Midbrain (tissue), 1 donor: ENCODE measurements around the gene FOXO3.

ENCODE experiments used
- DNase-seq: peaks from one replicate; lab custom pipeline; 2025; lab: John Stamatoyannopoulos, UW

FOXO3 gene

DNA sequence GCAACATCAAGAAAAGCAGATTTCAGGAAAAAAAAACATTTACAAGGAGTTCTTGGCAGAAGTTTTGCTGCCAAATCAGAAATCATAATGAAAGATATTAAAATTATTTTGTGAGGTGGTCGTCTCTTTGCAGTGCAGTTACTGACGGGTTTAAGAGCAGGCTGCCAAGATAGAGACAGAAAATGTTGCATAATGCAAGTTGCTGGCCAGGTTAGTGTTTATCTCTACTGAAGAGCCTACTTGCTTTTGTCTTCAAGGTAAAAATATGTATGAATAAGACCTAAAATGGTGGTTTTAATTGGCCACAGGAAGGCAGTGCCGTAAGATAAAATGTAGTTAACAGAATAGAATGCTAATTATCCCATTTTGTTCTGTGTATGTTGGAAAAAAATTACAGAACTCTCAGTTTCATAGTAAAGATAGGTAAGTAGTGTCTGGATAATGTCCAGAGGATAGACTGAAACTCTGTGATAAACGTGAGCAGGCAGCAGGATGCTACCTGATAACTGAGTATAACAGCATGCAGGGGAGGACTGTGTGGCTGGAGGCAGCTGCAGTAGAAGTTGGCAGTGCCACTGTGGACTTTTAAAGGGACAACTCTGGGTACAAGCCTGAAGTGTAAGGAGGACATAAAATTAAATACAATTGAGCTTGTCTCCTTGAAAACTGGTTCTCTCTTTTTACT, 13.9 kb downstream of the FOXO3 start:
- no peak for DNase-seq

DNA sequence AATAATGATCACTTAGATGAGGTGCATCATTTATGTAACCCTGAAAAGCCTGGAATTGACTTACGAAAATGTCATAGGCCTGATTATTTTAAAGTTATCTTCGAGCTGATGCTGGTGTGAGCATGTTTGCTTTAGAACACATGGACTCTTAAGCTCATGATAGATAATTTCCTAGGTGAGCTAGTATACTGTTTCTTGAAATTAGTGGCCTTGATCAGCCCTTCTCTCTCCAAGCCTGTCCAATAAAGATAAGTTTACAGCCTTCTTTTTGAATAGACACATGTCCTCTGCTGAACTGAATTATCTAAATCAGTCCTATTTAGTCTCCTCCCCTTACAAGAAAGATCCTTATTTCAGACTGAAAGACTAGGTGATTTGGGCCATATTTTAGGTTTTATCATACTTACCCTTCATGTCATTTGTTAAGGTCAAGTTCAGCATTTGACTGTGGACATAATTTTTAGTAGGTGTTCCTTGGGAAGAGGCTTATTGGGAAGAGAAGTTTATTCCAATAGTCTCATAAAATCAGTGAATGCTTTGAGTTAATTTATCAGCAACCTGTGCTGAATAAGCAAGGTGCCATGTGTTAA, 15.3 kb downstream of the FOXO3 start:
- no peak for DNase-seq

DNA sequence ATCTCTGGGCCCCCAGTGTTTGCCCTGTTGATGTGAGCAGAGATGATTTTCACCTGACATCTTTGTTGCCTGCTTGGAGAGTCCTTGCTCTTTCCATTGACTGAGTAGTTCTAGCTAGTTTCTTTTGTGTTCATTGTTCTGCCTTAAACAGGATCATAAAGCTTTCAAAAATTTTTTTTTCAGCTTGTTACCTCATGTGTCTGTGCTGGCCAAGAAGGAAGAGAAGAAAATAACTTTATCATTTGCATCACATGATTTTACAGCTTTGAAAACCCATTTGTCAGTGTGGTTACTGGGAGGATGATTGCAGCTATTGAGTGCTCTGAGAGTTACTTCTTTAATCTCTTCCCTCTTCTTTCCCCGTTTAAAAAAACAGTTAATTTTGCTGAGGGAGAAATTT, 16.0 kb downstream of the FOXO3 start:
- DNase-seq = no peak

DNA sequence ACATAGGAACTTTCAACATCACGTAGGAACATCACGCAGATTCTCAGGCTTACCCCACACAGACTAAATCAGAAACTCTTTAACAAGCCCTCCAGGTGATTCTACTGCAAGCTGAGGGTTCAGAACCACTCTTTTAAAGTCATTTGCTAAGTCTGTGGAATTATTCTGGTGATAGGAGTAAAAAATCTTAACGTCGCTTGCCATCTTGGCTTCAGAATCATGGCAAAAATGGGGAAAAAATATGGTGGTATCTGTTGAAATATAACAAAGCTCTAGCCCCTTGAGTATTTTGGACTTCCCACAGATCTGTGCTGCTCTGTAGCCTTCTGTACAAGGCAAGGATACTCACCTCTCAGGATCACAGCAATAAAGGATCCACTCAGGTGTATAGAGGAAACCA, 17.4 kb downstream of the FOXO3 start:
- DNase-seq = no peak

DNA sequence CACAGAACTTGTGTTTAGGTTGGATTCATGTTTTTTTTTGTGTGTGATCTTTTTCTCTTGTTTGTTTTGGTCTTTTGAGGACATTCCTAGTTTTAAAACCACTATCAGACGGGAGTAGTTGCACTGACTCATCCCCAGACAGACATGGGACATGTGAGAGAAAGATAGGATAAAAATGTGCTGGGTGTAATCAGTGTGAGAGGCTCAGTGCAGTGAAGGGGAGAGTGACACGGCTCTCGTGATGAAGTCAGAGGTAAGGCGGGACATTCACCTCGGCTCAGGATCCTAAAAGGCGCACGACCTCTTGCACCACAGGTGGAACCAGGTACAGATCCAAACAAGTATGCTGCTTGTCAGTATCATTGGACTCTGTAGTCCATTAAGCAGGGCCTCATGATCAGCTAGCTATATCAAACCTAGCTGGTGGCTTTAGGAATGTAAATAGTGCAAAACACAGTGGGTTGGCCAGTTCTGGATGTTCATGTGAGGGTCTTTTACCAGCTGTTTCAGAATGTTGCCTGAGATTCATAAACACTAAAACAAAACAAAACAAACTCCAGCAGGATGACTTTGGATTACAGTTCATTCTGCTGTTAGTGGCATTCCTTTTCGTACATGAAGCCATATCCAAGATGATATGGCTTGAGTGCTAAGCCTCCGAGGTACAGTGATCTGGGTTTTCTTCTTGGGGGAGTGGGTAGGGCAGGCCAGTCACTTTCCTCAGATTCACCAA, 18.0 kb downstream of the FOXO3 start:
- no peak for DNase-seq

DNA sequence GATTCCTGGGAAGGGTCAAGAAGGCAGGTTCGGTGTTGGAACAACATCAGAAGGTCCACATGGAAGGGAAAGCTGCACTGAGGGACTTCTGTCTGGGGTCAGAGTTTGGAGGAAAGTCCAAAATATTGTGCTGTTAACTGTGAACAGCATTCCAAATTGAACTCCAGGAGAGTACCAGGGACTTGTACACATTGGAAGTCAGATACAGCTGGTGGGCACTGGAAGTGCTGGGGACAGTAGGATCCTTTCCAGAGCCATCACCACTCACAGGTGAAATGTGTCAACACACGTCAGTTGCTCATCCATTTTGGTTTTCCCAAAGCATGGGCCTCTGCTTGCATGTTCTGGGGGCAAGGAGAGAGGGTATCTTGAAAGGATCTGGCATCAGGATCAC, 18.6 kb downstream of the FOXO3 start:
- DNase-seq = no peak

DNA sequence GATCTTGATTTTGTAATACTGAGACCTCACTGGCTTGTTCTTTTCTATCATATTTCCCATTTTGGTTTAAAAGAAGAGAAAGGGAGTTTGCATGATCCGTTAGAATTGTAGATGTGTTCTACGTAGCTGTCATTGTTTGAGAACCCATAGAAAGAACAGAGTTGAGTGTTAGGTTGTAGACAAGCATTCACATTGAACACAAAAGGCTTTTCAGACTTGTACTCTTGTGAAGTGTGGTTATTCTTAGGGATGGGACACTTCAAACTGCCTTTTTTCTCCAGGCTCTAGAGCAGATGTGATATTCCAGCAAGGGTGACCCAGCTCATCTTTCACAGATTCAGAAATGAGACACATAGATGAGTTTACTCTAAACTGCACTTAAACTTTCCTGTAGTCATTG, 19.9 kb downstream of the FOXO3 start:
- no peak for DNase-seq

DNA sequence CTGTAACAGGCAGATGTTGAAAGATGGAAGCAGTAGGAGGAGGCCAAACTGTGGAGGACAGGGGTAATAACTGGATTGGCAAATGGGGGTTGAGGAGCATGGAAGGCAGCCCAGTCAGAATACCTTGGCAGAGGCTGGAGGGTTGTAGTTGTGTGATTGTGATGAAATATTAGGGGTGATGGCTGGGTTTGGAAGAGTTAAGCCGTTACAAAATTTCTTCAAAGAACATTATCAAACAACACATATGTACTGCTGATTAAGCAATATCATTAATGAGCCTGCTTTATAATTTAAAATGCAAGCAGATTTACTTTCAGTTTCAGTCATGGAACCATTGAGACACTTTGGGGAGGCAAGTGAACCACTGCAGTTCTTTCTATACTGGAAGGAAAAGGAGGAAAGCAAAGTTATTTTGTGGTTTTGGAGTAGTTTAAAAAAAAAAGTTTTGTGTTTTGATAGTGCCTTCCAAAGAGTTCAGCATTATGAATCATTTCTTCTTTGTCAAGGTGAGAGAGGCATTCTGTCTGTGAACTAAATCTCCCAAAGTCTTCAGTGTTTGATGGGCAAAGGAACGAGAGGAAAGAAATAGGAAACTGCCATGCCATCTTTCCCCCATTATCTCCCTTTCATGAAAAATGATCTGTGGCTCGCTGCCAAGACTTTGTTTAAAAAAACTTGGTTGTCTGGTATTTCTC, 20.7 kb downstream of the FOXO3 start:
- no peak for DNase-seq

DNA sequence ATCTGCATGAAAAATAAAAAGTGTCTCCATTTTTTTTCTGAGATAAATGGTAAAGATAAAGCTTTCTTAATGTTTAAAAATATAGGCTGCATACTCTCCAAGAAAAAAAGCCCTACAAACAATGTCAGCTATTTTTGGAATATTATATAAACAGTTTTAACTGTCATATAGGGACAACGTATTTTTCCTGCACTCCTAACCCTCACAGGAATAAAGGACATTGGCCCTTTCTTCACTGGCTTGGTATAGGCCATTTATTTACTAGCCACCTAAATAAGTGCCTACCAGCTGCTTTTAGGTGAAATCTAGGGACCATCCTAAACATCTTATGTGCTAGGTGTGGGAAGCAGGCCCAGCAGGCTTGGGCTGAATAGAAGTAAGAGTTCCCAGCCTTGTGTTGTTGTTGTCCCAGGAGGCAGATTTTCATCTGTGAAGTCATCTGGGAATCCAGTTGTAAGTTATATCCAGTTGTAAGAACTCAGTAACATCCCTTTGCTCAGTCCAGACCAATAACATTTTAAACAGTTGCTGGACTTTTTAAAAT, 21.3 kb downstream of the FOXO3 start:
- no peak for DNase-seq

DNA sequence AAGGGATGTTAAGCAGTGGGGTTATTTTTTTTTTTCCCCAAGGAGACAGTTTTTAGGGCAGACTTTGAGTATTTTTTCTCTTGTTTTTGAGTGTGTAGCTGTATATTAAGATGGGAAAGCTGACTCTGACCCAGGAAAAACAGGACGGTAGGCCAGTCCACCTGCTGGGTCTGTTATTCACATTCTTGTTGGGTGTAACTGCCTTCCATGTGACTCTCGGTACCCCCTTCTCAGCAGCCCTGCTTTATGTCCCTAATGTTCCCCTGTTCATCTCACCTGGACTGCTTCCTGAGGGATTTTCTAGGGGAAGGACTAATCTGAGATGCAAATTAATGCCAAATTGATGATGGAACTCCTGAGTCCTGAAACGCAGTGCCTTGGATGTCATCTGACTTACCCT, 21.9 kb downstream of the FOXO3 start:
- DNase-seq = no peak

DNA sequence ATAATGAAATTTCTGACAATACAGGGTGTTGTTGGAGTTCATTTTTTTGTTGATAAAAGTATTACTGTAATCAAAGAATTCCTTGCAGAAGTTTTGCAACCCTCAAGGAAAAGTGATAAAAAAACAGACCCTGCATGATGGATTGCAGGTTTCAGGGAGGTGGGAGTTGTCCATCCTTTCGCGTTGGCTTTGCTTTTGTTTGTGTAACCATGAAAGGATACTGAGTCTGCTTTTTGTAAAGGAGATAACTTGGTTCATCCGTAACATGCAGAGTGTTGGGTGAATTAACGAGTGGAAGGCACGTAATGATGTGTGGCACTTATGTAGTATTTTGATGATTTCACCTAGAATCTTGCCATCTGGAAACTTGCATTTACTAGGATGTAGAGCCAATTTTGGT, 23.6 kb downstream of the FOXO3 start:
- no peak for DNase-seq

DNA sequence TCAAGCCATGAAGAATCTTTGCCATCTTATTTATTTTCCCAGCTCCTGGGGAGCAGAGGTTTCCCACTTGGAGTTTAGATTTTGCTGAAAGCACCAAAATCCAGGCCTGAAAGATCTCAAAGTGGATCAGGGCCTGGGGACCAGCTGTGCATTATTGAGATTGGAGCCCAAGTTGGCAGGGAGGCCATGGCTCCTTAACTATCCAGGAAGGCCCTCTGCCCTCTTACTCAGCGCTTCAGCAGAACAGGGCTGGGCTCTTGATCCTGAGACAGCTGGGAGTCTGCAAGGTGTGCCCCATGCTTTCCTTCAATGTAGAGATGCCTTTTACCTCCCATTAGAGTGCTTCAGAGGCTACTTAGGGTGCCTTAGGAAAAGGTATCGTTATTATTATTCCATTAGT, 24.6 kb downstream of the FOXO3 start:
- no peak for DNase-seq

DNA sequence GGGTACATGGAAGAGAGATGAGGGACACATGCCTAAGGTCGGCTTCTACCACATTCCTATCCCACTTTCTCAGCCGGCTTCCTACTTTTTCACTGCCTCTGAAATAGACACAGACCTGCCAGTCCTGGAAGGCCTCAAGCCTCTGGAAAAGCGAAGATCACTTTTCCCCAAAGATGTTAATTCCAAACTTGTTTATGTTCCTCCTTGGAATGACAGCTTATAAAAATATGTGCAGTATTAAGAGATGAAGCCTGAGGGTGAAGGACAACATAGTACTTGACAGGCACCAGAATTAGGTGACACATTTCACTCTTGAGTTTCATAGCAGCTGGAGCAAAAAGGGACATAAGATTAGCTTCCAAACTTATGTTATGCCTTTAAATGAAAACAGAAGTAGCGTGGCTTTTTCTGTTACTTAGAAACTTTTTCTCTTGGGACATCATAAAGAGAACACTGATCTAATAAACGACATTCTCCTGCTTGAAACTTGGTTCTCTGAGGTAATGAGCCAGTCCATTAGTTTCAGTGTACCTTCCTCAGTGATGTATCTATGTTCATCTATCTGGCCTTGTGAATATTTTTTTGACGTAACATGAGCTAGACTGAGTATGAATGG, 25.3 kb downstream of the FOXO3 start:
- no peak for DNase-seq

DNA sequence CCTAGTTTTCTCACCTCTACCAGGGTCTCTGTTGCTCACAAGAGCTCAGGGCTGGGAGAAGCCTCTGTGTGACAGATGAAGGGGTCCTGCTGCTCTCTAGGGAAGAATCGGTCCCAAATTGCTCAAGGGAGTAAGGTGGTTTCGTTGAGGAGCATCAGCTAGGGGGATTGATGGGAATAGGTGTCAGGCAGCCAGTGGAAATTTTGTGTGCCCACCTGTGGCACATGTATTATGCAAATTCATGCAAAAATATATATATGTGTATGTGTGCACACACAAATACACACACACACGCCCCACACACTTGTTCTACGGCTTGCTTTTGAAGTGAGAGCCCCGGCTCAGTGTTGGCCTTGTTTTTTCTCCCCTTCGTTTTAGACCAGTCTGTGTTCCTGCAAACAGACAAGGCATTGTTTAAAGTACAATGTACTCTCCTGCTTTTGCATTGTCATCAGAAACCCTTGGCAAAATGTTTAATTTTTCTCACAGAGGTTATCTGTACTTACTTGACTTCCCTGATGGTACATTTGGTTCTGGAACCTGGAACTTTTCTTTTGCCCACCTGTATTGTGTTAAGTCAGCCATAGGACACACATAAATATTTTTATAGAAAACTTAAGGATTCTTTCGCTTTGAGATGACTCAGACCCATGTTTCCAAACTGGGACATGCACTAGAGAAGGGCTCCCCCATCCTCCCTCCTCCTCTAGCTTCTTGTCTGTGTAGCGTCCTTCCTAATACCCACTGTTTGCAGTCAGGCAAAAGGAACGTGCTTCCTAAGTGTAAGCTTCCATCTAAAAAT, 26.7 kb downstream of the FOXO3 start:
- DNase-seq = peak; percentile 72

DNA sequence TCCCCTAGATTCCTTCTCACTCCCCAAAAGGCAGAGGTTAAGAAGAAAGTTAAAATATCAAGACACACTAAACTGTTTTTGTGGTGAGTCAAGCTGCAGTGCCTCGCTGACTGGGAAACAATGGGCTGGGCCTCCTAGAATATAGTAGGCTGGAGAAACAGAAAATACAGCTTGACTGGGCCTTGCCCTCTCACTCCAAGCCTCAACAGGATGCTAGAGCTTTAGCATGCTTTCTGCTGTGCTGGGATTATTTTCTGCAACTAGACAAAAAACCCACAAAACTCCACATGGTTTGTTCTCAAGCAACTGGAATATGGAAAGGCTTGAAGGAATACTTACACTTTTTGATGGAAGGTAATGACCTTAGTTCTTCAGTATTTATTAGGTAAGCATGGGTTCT, 27.9 kb downstream of the FOXO3 start:
- no peak for DNase-seq

DNA sequence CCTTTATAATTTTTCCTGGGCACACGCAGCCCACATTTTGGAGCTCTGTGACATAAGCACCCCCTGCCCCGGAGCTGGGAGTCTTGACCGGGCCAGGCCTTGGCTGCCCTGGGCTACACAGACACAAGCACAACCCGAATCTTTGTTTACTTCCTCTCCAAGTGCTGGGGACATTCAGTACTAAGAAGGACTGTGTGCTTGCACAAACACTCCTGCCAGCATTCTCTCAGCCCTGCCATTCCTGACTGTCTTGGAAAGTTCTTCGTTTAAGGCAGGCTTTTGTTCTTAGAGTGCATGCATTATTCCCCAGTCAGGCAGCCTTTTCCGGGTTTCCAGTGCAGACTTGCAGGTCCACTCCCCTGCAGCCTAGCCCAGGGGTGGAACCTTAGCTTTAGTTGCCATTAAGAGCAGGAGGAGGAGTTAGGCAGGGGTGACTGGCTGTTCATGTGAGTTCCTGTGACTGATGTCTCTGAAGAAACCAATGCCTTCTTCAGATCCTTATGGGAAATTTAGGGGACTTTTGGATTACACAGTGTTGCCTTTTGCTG, 28.6 kb downstream of the FOXO3 start:
- peak; percentile 79 for DNase-seq

DNA sequence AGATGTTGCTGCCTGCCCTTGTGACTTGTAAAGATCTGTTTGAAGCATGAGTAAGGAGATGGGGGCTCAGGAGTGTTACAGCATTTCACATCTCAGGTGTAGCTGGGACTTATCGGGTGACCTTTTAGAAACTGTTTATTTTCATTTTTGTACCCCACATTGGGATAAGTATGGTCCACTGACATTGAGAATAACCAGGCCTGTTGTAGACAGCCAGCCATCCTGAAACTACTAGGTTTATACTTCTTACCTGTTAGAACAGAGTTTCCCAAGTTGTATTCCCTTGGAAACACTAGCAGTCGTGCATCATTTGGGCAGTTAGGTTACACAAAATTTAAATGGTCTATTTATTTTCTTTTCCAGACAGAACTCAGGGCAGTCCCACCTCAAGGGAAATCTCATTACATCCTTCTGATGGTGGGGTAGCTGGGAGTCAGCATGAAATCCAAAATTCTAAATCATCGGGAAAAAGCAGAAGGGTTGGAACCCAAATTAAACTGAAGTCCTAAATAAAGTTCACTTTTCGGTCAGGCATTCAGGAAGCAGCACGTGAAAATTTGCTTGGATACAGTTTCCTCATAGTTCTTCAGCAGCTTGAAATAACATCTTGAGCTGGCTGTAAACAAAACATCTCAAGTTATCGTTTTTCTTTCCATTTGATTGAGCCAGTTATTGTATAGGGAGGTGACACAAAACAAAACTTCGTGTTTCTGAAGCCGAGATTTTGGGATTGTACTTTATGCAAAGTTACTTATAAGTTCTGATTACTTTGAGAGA, 30.5 kb downstream of the FOXO3 start:
- DNase-seq = no peak

DNA sequence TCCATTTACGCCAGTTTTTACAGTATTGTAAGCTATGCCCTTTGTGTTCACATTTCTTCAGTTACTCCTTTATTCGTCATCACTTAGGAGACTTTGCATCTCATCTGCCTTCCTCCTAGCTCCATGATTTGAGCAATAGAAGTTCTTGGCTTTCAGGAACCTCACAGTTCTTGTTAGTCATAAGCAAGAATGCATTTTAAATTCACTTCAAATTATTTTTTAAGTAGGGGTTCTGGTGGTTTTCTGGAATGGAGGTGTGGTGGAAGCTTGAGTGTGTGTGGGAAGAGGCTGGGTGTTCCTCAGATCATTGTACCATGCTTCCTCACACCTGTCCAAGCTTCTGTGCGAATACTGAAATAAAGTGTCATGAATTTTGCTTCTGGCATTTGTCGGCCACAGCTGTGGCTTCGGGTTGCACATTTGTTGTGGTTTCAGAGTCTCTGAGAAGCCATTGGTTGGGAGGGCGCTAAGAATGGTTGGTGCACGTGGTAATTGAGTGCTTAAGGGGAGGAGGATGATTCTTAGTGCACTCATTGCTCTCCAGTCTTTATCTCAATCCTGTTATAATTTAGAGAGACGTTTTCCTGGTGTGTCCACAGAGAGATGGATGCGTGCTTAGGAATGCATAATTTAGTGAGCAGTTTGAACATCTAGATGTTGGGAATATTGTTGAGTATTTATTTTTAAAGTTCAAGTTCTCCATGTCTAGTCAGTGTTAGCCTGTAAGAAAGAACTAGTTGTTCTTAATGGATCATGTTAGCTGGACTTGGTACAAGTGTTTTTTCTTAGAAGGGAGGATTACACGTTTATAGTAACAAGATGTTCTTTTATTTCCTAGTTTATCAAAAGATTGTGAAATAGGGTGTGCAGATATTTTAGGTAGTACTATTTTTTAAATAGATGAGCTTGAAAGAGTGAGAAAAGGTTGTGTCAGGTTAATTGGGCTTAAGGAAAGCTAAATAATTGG, 31.9 kb downstream of the FOXO3 start:
- peak; percentile 29 for DNase-seq

DNA sequence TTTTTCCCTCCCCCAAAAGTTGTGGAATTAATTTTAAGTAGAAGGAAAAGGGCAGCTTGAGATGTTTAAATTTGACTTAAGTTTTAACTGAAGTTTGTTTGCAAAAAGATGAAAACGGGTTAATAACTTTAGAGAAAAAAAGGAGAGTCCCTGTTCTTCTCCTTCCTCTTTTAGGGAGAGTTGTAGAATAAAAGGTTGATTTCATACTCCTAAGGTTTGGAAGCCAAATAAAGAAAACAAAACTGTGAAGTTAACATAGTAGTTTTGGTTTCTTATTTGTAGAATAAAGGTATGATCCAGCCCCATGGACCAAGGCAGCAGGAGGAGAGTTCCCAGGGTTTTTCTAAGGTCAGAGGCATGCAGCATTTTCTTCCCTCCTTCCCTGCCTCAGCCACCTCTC, 33.4 kb downstream of the FOXO3 start:
- DNase-seq = no peak
